ENCODE results near the gene STX8.

- TF ChIP-seq, protein P1, sequence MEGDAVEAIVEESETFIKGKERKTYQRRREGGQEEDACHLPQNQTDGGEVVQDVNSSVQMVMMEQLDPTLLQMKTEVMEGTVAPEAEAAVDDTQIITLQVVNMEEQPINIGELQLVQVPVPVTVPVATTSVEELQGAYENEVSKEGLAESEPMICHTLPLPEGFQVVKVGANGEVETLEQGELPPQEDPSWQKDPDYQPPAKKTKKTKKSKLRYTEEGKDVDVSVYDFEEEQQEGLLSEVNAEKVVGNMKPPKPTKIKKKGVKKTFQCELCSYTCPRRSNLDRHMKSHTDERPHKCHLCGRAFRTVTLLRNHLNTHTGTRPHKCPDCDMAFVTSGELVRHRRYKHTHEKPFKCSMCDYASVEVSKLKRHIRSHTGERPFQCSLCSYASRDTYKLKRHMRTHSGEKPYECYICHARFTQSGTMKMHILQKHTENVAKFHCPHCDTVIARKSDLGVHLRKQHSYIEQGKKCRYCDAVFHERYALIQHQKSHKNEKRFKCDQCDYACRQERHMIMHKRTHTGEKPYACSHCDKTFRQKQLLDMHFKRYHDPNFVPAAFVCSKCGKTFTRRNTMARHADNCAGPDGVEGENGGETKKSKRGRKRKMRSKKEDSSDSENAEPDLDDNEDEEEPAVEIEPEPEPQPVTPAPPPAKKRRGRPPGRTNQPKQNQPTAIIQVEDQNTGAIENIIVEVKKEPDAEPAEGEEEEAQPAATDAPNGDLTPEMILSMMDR (IDR thresholded peaks at IDR 0.05; ENCODE audit: low read depth, low read length) = no peak
- TF ChIP-seq EZH2phosphoT487 (IDR thresholded peaks at IDR 0.05; ENCODE audit: low read depth) = no peak
Observed at GRCh38 chr17:9468937-9469336, 106.7 kb downstream of the STX8 start.
